G401 (cell line): ENCODE measurements around the gene NSUN3. TPM values are rescaled to one million over a fixed set of nuclear protein-coding genes. Genes with fewer than 3 reads are reported as not detected.
"Not testable (repeated sequence)": the region's sequence is repeated elsewhere in the genome, so short reads cannot be mapped to it uniquely, and the experiment has no call there.

Experiments
- DNase-seq: peaks from one replicate; pipeline ENCODE4 v3.0.0-alpha.2; 2015; ENCODE audit warnings: low spot score
- in situ Hi-C: cut with HindIII; loops from 2 replicates; pipeline ENCODE4 v1.10.0; 2016; ENCODE audit warnings: low sequenced_read_pairs, mixed read lengths
- total RNA-seq: library from RNA; depleted of rRNA; stranded (reverse); fragments of >200 nt; shearing (Covaris generic); gene quantifications from 2 replicates; pipeline ENCODE4 v1.2.3, GENCODE V29; 2014

The NSUN3 gene
- total RNA-seq, 1 experiment from 2014 or later, result 11.0 TPM

GRCh38 chr3:94065819-94066480, 3.1 kb downstream of the NSUN3 start:
- DNase-seq, result no peak
- in situ Hi-C loops, result no loop called here

- DNase-seq, result no peak
- in situ Hi-C loops, result no loop called here
Observed at GRCh38 chr3:94066506-94067500, 3.9 kb downstream of the NSUN3 start.

- peak; percentile 32 for DNase-seq
Observed at GRCh38 chr3:94069194-94069813, 6.4 kb downstream of the NSUN3 start.

GRCh38 chr3:94070341-94070911, 7.6 kb downstream of the NSUN3 start:
- in situ Hi-C loops, result no loop called here
- no peak for DNase-seq

More at GRCh38 chr3:94069194-94069813, 6.4 kb downstream of the NSUN3 start:
- in situ Hi-C loops, result no loop called here

GRCh38 chr3:94071713-94072284, 8.9 kb downstream of the NSUN3 start:
- in situ Hi-C loops, result no loop called here
- no peak for DNase-seq

- in situ Hi-C loops, result no loop called here
- no peak for DNase-seq
Observed at GRCh38 chr3:94076055-94076454, 13.2 kb downstream of the NSUN3 start.

- DNase-seq, in situ Hi-C loops: not testable (repeated sequence)
Observed at GRCh38 chr3:94080552-94080951, 17.7 kb downstream of the NSUN3 start.

GRCh38 chr3:94081884-94082283, 19.0 kb downstream of the NSUN3 start:
- no peak for DNase-seq
- in situ Hi-C loops, result no loop called here

GRCh38 chr3:94082391-94082937, 19.6 kb downstream of the NSUN3 start:
- DNase-seq, result no peak
- in situ Hi-C loops, result no loop called here

GRCh38 chr3:94083261-94083660, 20.4 kb downstream of the NSUN3 start:
- in situ Hi-C loops, result no loop called here
- DNase-seq, result no peak

GRCh38 chr3:94089126-94089525, 26.3 kb downstream of the NSUN3 start:
- in situ Hi-C loops, result no loop called here
- no peak for DNase-seq

- in situ Hi-C loops, result no loop called here
Observed at GRCh38 chr3:94092086-94092485, 29.2 kb downstream of the NSUN3 start.

GRCh38 chr3:94093151-94093550, 30.3 kb downstream of the NSUN3 start:
- in situ Hi-C loops, result no loop called here
- DNase-seq, result no peak

More at GRCh38 chr3:94092086-94092485, 29.2 kb downstream of the NSUN3 start:
- DNase-seq, result no peak

- in situ Hi-C loops, result no loop called here
Observed at GRCh38 chr3:94095111-94095510, 32.2 kb downstream of the NSUN3 start.

GRCh38 chr3:94098452-94098851, 35.6 kb downstream of the NSUN3 start:
- in situ Hi-C loops, result no loop called here
- DNase-seq, result no peak

More at GRCh38 chr3:94095111-94095510, 32.2 kb downstream of the NSUN3 start:
- no peak for DNase-seq

GRCh38 chr3:94099311-94099710, 36.5 kb downstream of the NSUN3 start:
- no peak for DNase-seq
- in situ Hi-C loops, result no loop called here

- no peak for DNase-seq
- in situ Hi-C loops, result no loop called here
Observed at GRCh38 chr3:94101860-94102259, 39.0 kb downstream of the NSUN3 start.

- DNase-seq, result no peak
- in situ Hi-C loops, result no loop called here
Observed at GRCh38 chr3:94106268-94106667, 43.4 kb downstream of the NSUN3 start.

- in situ Hi-C loops, DNase-seq: not testable (repeated sequence)
Observed at GRCh38 chr3:94110232-94110631, 47.4 kb downstream of the NSUN3 start.
